ENCODE results near the gene CEP164.

- TF ChIP-seq POLR2AphosphoS5 (IDR thresholded peaks at IDR 0.05; ENCODE audit: low read depth, low read length) = no peak
- TF ChIP-seq, protein P1, sequence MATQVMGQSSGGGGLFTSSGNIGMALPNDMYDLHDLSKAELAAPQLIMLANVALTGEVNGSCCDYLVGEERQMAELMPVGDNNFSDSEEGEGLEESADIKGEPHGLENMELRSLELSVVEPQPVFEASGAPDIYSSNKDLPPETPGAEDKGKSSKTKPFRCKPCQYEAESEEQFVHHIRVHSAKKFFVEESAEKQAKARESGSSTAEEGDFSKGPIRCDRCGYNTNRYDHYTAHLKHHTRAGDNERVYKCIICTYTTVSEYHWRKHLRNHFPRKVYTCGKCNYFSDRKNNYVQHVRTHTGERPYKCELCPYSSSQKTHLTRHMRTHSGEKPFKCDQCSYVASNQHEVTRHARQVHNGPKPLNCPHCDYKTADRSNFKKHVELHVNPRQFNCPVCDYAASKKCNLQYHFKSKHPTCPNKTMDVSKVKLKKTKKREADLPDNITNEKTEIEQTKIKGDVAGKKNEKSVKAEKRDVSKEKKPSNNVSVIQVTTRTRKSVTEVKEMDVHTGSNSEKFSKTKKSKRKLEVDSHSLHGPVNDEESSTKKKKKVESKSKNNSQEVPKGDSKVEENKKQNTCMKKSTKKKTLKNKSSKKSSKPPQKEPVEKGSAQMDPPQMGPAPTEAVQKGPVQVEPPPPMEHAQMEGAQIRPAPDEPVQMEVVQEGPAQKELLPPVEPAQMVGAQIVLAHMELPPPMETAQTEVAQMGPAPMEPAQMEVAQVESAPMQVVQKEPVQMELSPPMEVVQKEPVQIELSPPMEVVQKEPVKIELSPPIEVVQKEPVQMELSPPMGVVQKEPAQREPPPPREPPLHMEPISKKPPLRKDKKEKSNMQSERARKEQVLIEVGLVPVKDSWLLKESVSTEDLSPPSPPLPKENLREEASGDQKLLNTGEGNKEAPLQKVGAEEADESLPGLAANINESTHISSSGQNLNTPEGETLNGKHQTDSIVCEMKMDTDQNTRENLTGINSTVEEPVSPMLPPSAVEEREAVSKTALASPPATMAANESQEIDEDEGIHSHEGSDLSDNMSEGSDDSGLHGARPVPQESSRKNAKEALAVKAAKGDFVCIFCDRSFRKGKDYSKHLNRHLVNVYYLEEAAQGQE (IDR thresholded peaks at IDR 0.05; ENCODE audit: insufficient read depth in 1 of 2, low read depth in 2 of 2, low read length in 2 of 2) = no peak
- TF ChIP-seq SIN3A (IDR thresholded peaks at IDR 0.05; ENCODE audit: borderline replicate concordance, insufficient read depth, low read length) = no peak
- TF ChIP-seq TAF1 (IDR thresholded peaks at IDR 0.05; ENCODE audit: borderline replicate concordance, insufficient read depth, low read length) = no peak
These were observed 7.7 kb downstream of the CEP164 start for GRCh38 chr11:117335399-117335798.
